NCI-H1417 treated with DMSO at 0.1 percent for 48 hours (cell line): ENCODE data around the gene TTC1.
"Not testable (repeated sequence)": the region's sequence is repeated elsewhere in the genome, so short reads cannot be mapped to it uniquely, and the experiment has no call there.

Experiments
- DNase-seq: peaks from one replicate; lab custom pipeline; 2025; lab: John Stamatoyannopoulos, UW

Gene TTC1

DNA sequence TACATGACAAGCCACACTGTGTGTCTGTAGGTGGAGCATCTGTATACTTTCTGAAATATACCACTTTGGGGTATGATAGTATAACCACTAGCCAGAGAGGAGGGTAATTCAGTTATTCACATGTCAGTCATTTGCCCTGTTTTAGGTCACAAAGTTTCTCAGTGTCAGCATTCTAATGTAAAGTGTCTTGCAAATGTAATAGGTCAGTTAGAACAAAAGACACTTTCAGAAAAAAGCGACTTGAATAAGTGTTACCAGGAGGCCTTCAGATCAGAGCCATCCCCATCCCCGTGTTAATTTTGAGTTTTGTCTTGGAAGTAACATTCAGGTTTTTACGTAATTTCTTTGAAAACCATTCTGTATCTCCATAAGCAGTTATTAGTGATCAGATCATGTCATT lies 33.7 kb downstream of the TTC1 start:
- DNase-seq = no peak

GRCh38 chr5:160044391-160044804 lies 35.5 kb downstream of the TTC1 start:
- DNase-seq = no peak

DNA sequence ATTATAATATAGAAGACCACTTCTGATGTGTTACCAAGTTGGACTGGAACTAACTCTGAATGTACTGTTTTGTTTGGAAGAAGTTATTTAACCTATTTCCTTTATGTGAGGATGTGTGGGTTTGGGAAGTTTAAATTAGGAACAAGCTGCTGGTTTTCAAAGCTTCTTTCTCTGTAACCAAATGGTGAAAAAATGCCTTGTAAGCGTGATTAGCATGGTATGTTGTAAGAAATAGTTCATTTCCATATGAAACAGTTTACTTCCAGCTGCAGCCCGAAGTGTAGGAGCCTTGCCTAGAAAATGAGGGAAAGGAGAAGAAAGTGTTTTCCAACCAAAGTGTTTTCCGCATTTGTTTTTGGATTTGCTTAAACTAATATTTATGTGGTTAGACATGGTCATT lies 36.0 kb downstream of the TTC1 start:
- no peak for DNase-seq

DNA sequence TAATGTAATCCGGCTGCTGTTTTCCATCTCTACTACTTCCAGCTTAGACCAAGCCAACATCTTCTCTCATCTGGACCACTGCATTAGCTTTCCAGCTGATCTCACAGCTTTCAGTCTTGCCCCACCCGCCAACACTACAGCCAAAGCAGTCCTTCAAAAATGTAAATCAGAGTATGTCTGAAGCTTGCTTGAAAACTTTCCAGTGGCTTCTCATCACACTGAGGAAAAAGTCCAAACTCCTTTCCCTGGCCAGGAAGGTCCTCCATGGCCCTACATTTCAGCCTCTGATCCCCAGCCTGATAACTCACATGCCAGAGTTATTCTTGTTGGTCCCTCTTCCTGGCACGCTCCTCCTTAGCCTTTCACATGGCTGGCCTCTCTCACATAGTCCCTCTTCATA lies 38.5 kb downstream of the TTC1 start:
- no peak for DNase-seq

DNA sequence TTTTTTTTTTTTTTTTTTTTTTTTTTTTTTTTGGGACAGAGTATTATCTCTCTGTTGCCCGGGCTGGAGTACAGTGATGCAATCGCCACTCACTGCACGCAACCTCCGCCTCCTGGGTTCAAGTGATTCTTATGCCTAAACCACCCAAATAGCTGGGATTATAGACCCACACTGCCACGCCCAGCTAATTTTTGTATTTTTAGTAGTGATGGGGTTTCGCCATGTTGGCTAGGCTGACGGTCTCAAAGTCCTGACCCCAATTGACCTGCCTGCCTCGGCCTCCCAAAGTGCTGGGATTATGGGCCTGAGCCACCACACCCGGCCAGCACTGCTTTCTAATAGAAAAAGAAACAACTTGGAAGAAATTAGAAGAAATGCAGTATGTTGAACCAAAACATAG lies 39.2 kb downstream of the TTC1 start:
- no peak for DNase-seq

DNA sequence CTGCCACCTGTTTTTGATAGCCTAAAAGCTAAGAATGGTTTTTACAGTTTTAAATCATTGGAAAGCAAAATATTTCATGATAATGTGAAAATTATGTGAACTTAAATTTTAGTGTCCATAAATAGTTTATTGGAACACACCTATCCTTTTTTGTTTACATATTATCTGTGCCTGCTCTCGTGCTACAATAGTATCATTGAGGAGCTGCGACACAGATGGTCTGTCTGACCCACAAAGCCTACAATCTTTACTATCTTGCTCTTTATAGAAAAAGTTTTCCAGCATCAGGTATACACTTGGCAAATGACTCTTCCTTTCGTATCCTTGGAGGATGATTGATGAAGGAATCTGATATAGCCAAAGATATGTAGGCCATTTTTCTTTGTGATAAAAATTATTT lies 40.2 kb downstream of the TTC1 start:
- no peak for DNase-seq

DNA sequence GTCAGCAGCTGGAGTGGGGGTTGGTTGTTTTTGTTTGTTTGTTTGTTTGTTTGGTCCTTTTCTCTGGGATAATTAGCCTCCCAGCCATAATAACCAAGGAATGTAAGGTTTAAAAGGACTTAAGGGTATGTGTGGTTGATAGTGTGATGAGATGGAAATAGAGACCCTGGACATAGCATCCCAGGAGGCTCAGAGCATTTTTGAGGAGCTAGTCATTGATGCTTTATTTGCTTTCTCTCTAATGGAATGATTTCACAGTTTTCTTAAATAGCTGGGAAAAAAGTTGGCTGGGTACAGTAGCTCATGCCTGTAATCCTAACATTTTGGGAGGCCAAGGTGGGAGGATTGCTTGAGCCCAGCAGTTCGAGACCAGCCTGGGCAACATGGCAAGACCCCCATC lies 45.1 kb downstream of the TTC1 start:
- DNase-seq = no peak

DNA sequence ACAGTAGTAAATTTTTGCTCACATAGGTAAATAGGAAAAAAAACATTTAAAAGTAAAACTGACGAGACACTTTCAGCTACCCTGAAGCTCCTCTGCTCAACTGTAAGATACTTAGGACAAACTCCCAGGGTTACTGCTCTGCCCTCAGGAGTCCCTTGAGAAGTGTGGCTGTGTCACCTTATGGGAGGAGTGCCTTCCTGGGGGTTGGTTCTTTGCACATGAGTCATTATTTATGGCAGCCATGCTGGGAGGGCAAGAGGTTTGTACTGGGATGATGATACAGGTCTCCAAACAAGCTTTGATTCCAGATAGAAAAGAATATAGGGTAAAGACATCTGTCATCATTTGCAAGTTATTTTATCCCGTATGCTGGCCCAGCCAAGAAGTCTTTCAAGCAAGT lies 45.9 kb downstream of the TTC1 start:
- no peak for DNase-seq

DNA sequence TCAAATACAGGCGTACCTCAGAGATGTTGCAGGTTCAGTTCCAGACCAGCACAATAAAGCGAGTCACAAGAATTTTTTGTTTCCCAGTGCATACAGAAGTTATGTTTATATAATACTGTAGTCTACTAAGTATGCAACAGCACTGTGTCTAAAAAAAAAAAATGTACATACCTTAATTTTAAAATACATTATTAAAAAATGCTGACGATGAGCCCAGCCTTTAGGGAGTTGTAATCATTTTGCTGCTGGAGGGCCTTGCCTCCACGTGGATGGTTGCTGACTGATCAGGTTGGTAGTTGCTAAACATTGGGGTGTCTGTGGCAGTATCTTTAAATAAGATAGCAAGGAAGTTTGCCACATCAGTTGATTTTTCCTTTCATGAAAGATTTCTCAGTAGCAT lies 48.3 kb downstream of the TTC1 start:
- no peak for DNase-seq

- no peak for DNase-seq
Observed at GRCh38 chr5:160060001-160060400, 51.1 kb downstream of the TTC1 start.

- DNase-seq = no peak
Observed at GRCh38 chr5:160061770-160062169, 52.8 kb downstream of the TTC1 start.

DNA sequence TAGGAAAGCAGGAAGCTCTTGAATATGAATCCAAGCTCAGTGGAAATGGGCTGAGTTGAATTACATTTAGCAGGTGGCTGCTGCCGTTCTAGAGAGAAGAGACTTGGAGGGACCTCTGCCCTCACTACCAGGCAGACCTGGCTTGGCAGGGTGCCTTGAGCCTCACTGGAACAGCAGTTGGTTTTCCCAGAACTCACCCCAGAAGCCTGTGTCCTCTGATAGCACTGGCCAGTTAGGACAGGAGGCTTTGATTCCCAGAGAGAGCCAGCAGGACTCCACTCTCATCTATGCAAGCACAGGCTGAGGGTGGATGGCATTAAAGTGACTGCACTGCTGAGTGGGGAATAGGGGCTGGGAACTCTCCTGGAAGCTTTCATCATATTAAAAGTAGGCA lies 55.5 kb downstream of the TTC1 start:
- no peak for DNase-seq

DNA sequence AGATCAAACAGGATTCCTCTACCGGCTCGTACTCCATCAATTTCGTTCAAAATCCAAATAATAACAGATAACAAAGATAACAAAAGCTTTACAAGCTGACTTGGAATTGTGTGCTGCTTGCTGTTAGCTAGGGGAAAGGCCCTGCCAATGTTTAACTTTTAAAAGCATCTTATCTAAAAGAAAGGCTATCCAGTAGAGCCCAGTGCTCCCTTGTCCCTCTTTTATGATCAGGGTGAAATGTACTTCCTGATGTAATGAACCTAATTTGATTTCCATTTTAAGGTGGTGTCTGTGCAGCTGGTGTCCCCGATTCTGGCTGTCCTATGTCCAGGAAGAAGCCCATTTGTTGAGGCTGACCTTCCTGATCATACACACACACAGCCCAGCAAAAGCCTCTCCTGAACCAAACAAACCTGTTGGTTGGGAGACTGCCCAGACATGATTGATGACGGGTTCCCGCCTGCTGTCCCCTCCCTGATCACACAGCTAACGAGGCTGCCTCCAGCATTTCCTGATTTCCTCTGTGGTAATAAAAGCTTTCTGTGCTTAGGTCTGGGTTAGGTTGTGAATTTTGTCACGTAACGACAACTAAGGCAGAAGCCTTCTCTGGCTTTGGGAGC lies 56.2 kb downstream of the TTC1 start:
- no peak for DNase-seq

DNA sequence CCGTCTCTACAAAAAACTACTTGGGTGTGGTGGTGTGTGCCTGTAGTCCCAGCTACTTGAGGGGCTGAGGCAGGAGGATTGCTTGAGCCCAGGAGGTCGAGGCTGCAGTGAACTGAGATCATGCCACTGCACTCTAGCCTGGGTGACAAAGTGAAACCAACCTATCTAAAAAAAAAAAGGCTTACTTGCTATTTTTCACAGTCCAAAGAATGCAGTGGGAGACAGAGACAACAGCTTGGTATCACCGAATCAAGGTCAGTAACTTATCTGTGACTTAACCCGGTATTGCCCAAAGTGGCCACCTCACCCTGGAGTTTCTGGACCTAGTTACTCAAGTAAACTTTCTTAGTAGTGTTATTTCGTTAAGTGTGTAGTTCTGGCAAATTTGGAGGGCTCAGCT lies 60.2 kb downstream of the TTC1 start:
- not testable (repeated sequence) for DNase-seq

GRCh38 chr5:160071516-160071915 lies 62.6 kb downstream of the TTC1 start:
- no peak for DNase-seq

DNA sequence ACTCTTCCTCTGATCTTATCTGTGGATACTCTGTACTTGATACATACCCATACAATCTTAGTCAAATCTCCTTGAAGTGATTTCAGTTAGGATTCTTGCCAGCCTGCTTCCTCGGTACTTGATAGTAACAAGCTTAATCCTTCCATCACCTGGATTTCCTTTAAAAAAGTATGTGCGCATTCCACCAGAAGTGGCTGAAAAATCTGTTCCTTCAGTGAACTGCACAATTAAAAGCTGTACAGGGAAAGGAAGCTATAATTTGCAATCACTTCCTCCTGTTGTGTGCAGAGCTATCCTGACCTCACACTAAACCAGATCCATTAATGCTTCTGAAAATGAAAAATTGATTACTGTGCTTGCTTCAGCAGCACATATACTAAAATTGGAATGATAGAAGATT lies 63.0 kb downstream of the TTC1 start:
- no peak for DNase-seq

- DNase-seq = no peak
Observed at GRCh38 chr5:160075073-160075472, 66.1 kb downstream of the TTC1 start.

GRCh38 chr5:160076997-160077396 lies 68.1 kb downstream of the TTC1 start:
- no peak for DNase-seq

GRCh38 chr5:160079753-160080152 lies 70.8 kb downstream of the TTC1 start:
- DNase-seq = no peak

DNA sequence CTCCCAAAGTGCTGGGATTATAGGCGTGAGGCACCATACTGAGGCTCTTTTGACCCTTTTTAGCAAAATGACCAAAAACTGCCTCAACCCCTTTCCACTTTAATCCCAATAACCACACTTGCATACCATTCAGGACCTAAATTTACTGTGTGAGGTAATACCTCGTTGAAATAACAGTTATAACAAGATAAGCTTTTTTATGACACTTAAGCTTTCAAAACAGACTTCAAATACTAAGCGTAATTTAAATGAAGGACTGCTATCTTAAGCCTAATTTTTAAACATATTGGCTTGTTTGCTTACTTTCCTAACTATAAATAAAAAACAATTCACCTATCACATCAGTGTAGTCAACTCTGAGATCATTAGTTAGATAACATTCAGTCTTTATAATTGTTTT lies 72.6 kb downstream of the TTC1 start:
- no peak for DNase-seq

GRCh38 chr5:160082614-160083500 lies 73.9 kb downstream of the TTC1 start:
- DNase-seq = no peak

GRCh38 chr5:160083501-160083900 lies 74.6 kb downstream of the TTC1 start:
- no peak for DNase-seq

DNA sequence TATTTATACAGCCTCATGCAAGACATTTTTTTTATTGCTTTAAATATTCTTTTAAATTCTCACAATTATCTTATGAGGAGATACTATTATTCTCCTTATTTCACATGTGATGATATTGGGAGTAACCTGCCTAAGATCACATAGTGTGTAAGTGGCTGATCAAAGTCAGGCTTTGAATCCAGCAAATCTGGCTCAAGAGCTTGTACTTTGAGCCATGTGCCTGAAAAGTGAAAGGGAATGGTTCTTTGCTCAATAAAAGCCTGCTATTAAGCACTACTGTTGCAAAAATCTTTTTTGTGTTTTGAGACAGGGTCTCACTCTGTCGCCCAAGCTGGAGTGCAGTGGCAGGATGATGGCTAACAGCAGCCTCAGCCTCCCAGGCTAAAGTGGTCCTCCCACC lies 75.2 kb downstream of the TTC1 start:
- no peak for DNase-seq

DNA sequence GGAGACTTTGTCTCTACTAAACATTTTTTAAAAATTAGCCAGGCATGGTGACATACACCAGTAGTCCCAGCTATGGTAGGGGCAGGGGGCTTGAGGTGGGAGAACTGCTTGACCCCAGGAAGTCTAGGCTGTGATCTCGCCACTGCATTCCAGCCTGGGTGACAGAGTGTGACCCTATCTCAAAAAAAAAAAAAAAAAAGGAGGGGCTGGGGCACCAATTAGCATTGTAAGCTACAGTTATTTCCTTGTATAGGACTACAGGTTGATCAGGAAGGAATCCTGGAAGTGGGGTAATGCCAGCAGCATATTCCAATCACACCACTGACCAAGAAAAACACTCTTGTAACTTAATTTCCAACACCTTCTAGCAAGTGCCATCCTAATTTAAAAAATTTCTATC lies 78.3 kb downstream of the TTC1 start:
- DNase-seq = no peak
